Loucy (cell line): ENCODE results near the gene HACD4.

Source experiments
- EZH2phosphoT487 ChIP-seq: fragments of 200-600 bp; IDR thresholded peaks from 2 replicates; pipeline ENCODE4 v1.6.1; 2018; ENCODE audit warnings: antibody characterized with exemption, mild to moderate bottlenecking, moderate library complexity, borderline replicate concordance
- TF ChIP-seq, protein P1 (sequence below): fragments of 200-600 bp; sonication (generic); conservative IDR thresholded peaks from 2 replicates; pipeline ENCODE4 v1.5.1; 2014; ENCODE audit warnings: mild to moderate bottlenecking, antibody characterized with exemption, low read length

DNA sequence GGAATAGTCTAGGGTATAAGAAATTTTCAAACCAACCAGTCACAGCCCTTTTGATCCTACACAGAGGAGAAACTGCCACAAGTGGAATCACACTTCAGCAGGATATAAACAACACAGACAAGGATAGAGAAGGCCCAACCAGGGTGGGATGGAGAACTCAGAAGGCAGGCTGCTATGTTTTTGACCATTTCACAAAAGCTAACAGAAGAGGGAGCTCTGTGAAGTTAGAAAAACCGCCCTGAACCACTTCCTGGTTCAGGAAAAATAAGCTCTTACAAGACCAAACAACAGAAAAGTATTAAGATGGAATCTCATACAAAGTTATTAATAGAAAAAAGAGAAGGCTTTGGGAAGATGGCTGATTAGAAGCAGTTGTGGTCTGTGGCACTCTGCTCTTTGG, 47.3 kb upstream of the HACD4 start:
- TF ChIP-seq, protein P1, sequence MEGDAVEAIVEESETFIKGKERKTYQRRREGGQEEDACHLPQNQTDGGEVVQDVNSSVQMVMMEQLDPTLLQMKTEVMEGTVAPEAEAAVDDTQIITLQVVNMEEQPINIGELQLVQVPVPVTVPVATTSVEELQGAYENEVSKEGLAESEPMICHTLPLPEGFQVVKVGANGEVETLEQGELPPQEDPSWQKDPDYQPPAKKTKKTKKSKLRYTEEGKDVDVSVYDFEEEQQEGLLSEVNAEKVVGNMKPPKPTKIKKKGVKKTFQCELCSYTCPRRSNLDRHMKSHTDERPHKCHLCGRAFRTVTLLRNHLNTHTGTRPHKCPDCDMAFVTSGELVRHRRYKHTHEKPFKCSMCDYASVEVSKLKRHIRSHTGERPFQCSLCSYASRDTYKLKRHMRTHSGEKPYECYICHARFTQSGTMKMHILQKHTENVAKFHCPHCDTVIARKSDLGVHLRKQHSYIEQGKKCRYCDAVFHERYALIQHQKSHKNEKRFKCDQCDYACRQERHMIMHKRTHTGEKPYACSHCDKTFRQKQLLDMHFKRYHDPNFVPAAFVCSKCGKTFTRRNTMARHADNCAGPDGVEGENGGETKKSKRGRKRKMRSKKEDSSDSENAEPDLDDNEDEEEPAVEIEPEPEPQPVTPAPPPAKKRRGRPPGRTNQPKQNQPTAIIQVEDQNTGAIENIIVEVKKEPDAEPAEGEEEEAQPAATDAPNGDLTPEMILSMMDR, result peak; percentile 68
- no peak for TF ChIP-seq EZH2phosphoT487
